GM18519 (cell line): ENCODE results near the gene ANO10.

ENCODE experiments used
- ATAC-seq: cut with Tn5 transposase; IDR thresholded peaks from one replicate; pipeline ENCODE4 v1.9.1; 2021; ENCODE audit warnings: mild to moderate bottlenecking, moderate library complexity; ENCODE audit not compliant: unreplicated experiment, low FRiP score

The ANO10 gene

GRCh38 chr3:43334976-43335375 lies 286.8 kb downstream of the ANO10 start:
- no peak for ATAC-seq

- ATAC-seq: no peak
These were observed 290.4 kb downstream of the ANO10 start for GRCh38 chr3:43331381-43331780.

GRCh38 chr3:43330981-43331380 lies 290.8 kb downstream of the ANO10 start:
- ATAC-seq: no peak

GRCh38 chr3:43328653-43329052 lies 293.2 kb downstream of the ANO10 start:
- no peak for ATAC-seq

- ATAC-seq: no peak
These were observed 294.2 kb downstream of the ANO10 start for GRCh38 chr3:43327582-43327979.

GRCh38 chr3:43326891-43327581 lies 294.8 kb downstream of the ANO10 start:
- no peak for ATAC-seq

GRCh38 chr3:43323541-43323940 lies 298.3 kb downstream of the ANO10 start:
- no peak for ATAC-seq

GRCh38 chr3:43320288-43320687 lies 301.5 kb downstream of the ANO10 start:
- no peak for ATAC-seq

GRCh38 chr3:43319794-43320193 lies 302.0 kb downstream of the ANO10 start:
- no peak for ATAC-seq

- no peak for ATAC-seq
These were observed 302.4 kb downstream of the ANO10 start for GRCh38 chr3:43319376-43319775.

GRCh38 chr3:43317461-43318316 lies 304.1 kb downstream of the ANO10 start:
- no peak for ATAC-seq

- no peak for ATAC-seq
These were observed 304.9 kb downstream of the ANO10 start for GRCh38 chr3:43316783-43317460.
